Measurements from ENCODE around the gene AXL.

The AXL gene

DNA sequence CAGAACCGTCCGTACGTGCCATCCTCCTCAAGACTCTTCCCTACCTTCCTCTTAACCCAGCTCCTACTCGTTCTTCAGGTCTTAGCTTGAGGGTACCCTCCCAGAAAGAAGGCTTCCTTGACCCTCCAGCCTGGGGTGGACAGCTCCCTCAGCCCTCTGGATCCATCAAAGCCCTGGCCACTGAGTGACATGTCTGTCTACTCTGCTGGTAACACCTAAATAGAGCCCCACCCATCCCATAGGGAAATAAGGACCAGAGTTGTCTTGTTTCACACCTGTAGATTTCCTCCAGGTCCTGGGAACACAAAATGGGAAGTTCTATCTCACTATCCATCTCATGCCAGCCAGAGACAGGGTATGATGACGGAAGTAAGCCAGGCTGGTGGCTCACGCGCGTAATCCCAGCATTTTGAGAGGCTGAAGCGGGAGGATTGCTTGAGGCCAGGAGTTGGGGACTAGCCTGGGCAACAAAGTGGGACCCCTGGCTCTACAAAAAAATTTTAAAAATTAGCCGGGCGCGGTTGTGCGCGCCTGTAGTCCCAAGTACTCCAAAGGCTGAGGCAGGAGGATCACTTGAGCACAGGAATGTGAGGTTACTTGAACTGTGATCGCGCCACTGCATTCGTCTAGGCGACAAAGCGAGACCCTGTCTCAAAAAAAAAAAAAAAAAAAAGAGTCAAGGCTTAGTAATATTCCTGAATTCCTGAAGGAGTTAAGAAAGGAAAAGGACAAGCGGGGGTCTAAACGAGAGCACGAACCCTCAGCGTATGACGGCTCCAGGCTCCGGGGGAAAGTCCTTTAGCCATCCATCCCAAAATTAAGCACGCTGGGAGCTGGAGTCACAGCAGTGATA is 90.4 kb downstream of the AXL start:
- peak; percentile 56 to 75 (median 70) for DNase-seq

- peak; percentile 90 to 96 (median 94) for DNase-seq
Observed at GRCh38 chr19:41310033-41310831, 91.2 kb downstream of the AXL start, which contains the start of gene CCDC97. Gene CCDC97 (plus strand): TSS chr19:41310172. CDS start chr19:41310311, 139 bp downstream.

GRCh38 chr19:41311072-41311471 is 92.0 kb downstream of the AXL start:
- peak in 2 of 4 experiments; percentile 20 to 32 for DNase-seq
